ENCODE results near the gene TMEM131L.

TMEM131L gene

GRCh38 chr4:153523164-153523796 is 57.1 kb downstream of the TMEM131L start:
- DNase-seq (ENCODE audit: low spot score) = no peak

DNA sequence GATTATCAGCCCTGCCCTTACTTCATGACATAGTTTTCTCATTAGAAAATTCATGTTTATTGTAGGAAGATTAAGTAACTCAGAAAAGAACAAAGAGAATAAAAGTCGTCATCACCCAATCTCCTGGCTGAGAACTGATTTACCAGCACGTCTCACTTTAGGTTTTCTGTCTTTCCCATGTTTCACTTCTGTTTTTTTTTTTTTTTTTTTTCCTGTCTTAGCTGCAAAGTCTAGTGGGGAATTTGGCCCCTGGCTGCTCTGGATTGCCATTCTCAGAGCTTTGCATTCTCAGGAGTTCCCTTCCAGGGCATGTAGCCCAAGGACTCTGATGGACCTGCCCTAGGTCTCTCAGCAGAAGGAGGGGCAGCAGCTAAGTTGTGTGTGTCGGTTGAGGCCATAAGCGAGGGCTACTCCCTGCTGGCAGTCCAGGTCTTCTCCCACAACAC is 57.8 kb downstream of the TMEM131L start:
- DNase-seq (ENCODE audit: low spot score) = no peak

- DNase-seq (ENCODE audit: low spot score) = no peak
Observed at GRCh38 chr4:153524682-153525081, 58.5 kb downstream of the TMEM131L start.

DNA sequence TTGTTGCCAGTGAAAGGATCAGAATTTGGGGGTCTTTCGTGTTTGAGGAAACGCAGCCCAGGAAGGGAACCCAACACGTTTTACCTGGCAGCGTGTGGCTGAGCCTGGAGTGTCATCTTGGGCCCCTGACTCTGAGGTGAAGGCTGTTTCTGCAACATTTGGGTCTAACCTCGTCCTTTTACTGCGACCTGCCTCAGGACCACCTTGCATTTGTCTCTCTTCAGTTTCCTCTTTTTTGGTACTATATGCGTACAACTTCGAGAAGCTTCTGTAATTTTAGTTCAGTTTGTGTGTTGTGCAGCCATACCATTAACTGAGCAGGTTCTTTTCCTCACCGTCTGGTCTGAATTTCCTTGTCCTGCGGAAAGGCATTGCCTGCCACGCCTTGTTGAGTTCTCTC is 61.5 kb downstream of the TMEM131L start:
- DNase-seq (ENCODE audit: low spot score) = no peak

GRCh38 chr4:153528705-153529485 is 62.7 kb downstream of the TMEM131L start:
- no peak for DNase-seq (ENCODE audit: low spot score)

- DNase-seq (ENCODE audit: low spot score) = no peak
Observed at GRCh38 chr4:153529646-153530045, 63.5 kb downstream of the TMEM131L start.

- no peak for DNase-seq (ENCODE audit: low spot score)
Observed at GRCh38 chr4:153530284-153530999, 64.3 kb downstream of the TMEM131L start.

GRCh38 chr4:153531000-153531358 is 64.8 kb downstream of the TMEM131L start:
- no peak for DNase-seq (ENCODE audit: low spot score)

GRCh38 chr4:153531976-153532626 is 65.9 kb downstream of the TMEM131L start:
- no peak for DNase-seq (ENCODE audit: low spot score)

- DNase-seq (ENCODE audit: low spot score) = no peak
Observed at GRCh38 chr4:153532636-153533035, 66.5 kb downstream of the TMEM131L start.

DNA sequence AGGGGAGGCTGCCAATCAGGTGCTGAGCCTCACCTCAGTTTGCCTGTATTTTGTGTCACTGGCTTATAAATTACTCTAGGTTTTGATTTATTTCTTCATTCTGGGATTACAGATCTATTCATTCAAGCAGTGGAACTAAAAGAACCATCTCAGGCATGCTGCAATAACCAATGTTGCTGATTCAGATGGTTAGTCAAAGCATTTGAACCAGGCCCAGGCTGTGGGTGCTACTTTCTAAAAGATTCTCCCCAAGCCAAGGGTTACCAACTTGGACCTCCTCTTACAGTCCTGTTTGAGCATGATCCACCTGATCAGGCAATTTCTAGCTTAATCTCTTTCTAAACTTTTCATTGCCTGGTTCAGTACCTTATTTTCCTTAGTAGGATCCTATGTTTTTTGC is 67.2 kb downstream of the TMEM131L start:
- no peak for DNase-seq (ENCODE audit: low spot score)

GRCh38 chr4:153534792-153535629 is 68.9 kb downstream of the TMEM131L start:
- no peak for DNase-seq (ENCODE audit: low spot score)

GRCh38 chr4:153535772-153536513 is 69.8 kb downstream of the TMEM131L start:
- no peak for DNase-seq (ENCODE audit: low spot score)

GRCh38 chr4:153537493-153537960 is 71.4 kb downstream of the TMEM131L start:
- no peak for DNase-seq (ENCODE audit: low spot score)

GRCh38 chr4:153538487-153539357 is 72.6 kb downstream of the TMEM131L start:
- peak; percentile 71 for DNase-seq (ENCODE audit: low spot score)

DNA sequence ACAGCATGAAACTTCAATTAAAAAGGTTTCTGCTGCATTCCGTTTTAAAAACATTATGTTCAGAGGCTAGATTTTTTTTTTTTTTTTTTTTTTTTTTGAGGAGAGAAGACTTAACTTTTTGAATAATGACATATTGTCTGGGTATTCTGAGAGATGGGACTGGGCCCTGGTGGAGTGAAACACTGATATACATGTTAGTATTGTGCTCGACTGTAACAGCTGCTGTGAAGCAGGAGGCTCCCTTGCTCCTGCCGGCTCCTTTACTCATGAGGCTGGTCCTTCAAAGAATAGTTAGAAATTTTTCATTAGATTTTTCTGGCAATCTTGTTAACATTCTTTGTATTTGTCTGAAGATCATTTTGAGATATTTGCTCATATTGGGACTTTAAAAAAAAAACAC is 73.3 kb downstream of the TMEM131L start:
- no peak for DNase-seq (ENCODE audit: low spot score)

DNA sequence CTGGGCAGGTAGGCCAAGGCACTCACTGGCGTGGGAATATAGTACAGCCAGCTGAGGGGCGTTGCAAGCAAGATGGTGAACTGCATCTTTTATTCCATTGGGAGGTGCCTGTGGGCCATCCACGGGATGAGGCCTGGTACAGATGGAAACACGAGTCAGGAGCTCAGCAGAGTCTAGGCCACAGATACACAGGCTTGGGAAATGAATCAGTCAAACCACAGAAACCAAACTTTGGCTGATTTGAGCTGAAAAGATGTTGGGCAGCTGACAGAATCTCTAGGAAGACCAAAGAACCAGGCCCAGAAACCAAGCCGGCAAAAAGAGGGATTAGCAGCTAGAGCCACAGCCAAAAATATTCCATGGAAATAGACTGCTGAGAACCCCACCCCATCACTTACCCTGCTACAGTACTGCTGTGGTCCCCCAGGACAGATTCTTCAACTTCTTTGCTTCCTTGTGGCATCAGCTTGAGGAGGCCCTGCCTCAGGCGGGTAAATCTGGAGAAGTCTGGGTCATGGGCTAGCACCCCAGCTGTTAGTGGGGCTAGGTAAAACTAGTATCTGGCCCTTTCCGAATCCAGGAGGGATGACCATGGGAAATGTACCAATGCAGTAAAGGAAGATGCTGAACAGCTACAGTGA is 75.4 kb downstream of the TMEM131L start:
- no peak for DNase-seq (ENCODE audit: low spot score)

GRCh38 chr4:153542131-153542530 is 76.0 kb downstream of the TMEM131L start:
- DNase-seq (ENCODE audit: low spot score) = no peak

GRCh38 chr4:153542834-153543233 is 76.7 kb downstream of the TMEM131L start:
- no peak for DNase-seq (ENCODE audit: low spot score)

Measured in left forelimb (tissue), 1 donor.